Mucosa of gallbladder (tissue), 1 donor: ENCODE measurements around the gene P2RX1. TPM values are rescaled to one million over a fixed set of nuclear protein-coding genes. Genes with fewer than 3 reads are reported as not detected.

Experiments used
- DNase-seq: peaks from one replicate; pipeline ENCODE4 v3.0.0-alpha.2; 2020; ENCODE audit warnings: low spot score
- total RNA-seq: library from RNA; stranded (reverse); gene quantifications from one replicate; pipeline ENCODE4 v1.2.1, GENCODE V29; 2021
- donor health status: DM: no; HTN: no; CAD: no.

The P2RX1 gene
- total RNA-seq, 1 donor from 2014 or later, result 2.8 TPM

GRCh38 chr17:3887804-3888203, 28.5 kb downstream of the P2RX1 start:
- no peak for DNase-seq

GRCh38 chr17:3887394-3887793, 28.9 kb downstream of the P2RX1 start:
- no peak for DNase-seq

GRCh38 chr17:3886776-3887175, 29.5 kb downstream of the P2RX1 start:
- peak; percentile 40 for DNase-seq

DNA sequence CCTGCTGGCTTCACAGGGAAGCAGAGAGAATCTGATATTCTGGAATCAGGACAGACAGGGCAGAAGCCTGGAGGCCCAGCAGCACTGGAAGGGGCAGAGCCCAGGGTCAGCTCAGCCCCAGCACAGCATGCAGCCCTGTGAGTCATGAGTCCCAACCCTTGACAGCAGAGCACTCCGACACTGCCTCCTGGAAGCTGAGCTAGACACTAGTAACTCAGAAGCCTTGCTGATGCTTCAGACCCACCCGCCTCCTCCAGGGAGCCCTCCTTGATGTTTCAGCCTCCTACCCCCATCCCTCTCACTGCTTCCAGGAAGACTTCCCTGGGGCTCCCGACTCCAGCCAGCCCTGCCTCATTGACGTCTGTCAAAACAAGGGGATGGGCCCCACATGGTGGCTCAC, 30.3 kb downstream of the P2RX1 start:
- DNase-seq, result no peak

- no peak for DNase-seq
Measured at GRCh38 chr17:3885271-3885670, 31.0 kb downstream of the P2RX1 start.

DNA sequence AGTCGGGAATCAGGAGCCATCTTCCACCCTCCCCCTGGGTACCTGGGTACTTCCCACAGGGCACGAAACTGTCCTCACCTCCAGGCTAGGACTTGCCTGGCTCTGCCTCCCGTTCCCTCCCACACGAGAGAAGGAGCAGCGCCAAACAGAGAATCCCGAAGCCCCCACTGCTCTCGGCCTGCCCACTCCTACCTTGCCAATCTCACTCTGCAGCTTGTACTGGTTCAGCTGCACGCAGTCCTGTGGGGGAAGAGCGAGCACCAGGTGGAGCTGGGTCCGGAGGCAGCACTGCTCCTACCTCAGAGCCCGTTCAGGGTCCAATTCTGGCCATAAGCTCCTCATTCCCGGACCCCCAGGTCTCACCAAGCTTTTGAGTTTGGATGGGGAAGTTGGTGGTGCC, 32.1 kb downstream of the P2RX1 start:
- DNase-seq, result no peak

- no peak for DNase-seq
Measured at GRCh38 chr17:3882276-3882675, 34.0 kb downstream of the P2RX1 start.

DNA sequence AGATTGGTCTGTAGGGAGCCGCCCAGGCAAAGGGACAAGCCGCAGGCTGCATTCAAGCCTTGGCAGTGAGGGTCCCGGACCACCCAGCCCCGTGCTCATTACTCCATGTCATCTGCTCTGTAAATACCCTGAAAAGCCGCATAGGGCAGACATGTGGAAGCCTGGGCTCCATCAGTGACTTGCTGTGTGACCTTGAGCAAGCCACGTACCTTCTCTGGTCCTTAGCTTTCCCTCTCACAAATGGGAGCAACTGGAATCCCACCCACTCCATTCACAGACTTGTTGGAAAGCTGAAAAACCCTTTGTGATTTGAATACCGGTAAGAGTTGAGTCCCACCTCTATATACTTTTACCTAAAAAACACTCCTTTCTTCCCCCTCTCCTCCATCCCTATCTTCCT, 35.3 kb downstream of the P2RX1 start:
- no peak for DNase-seq

- no peak for DNase-seq
Measured at GRCh38 chr17:3879591-3880417, 36.5 kb downstream of the P2RX1 start.

- no peak for DNase-seq
Measured at GRCh38 chr17:3879186-3879585, 37.1 kb downstream of the P2RX1 start.

DNA sequence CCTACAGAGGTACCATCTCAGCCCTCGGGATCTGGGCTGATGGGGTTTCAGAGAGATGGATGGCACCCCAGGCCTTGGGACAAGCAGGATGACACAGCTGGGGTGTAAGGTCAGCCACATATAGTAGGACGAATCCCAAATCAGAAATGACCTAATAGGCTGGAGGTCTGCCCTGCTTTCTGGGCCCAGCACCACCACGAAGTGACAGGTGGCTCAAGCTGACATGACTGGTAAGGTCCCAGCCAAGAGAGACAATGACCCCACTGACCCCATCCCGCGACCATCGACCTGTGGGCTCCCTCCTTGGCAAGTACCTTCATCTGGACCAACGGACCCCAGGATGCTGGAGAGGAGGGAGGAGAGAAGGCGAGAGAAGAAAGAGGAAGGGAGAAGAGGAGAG, 39.0 kb downstream of the P2RX1 start:
- no peak for DNase-seq

DNA sequence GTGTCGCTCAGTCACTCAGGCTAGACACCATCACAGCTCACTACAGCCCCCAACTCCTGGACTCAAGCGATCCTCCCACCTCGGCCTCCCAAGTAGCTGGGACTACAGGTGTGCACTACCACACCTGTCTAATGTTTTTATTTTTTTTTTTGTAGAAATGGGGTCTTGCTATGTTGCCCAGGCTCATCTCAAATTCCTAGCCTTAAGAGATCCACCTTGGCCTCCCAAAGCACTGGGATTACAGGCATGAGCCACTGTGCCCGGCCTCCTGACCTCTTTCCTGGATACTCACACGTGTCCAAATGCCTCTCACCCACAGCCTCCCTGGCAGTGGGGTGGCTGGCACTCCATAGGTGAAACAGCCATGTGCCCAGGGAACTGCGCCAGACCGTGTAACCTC, 40.9 kb downstream of the P2RX1 start:
- no peak for DNase-seq

- no peak for DNase-seq
Measured at GRCh38 chr17:3873862-3874261, 42.4 kb downstream of the P2RX1 start.

DNA sequence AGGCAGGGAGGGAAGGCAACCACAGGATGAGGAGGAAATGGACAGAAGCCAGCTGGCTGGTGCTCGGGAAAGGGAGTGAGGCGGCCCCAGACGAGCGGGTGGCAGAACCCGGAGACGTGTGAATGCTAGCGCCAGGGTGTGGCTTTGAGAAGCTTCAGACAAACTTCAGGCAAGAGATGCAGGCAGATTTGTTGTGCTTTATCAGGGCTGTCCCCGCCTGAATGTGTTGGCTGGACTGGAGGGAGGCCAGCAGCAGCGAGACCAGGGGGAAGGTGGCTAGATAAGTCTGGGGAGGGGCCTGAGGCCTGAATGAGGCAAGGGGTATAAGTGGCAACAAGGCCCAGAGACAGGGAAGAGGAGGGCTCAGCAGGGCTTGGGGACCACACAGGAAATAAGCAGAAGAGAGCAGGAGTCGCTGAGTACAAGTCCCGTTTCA, 45.4 kb downstream of the P2RX1 start:
- DNase-seq, result peak; percentile 58

- no peak for DNase-seq
Measured at GRCh38 chr17:3867606-3868005, 48.7 kb downstream of the P2RX1 start.

- no peak for DNase-seq
Measured at GRCh38 chr17:3867106-3867505, 49.2 kb downstream of the P2RX1 start.

DNA sequence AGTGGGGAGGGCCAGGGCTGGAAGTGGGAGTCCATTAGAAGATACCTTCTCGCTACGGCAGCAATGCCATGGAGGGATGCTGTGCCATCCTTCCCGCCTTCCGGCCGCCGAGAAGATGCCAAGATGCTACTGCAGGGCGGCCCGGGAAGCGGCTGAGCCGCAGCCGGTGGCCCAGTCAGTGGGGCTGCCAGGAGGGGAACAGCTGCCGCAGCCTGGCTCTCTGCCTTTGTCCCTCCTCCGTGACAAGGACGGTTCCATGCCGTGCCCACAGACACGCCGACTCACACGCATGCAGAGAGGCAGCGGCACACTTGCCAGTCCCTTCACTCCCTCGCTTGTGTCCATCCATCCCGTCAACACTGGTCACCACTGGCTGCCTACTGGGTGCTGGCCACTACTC, 50.0 kb downstream of the P2RX1 start:
- DNase-seq, result no peak

GRCh38 chr17:3865176-3865575, 51.1 kb downstream of the P2RX1 start:
- DNase-seq, result no peak

DNA sequence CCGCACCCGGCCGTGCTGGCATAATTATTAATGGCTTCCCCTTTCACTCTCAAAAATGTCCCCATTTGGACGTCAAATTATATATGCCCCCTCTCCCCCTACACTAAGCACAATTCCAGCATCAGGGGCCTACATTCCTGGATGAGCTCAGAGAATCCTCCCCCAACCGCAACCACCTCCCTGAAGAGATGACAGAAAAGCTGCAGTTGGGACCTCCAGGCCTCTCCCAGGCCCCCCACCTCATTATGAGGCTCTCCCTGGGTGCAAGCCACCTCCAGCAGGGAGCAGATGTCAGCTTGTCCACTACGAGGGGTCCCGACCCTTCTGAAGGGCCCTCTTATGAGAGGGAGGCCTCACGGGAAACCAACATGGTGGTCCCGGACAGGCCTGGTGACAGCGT, 51.7 kb downstream of the P2RX1 start:
- DNase-seq, result no peak

DNA sequence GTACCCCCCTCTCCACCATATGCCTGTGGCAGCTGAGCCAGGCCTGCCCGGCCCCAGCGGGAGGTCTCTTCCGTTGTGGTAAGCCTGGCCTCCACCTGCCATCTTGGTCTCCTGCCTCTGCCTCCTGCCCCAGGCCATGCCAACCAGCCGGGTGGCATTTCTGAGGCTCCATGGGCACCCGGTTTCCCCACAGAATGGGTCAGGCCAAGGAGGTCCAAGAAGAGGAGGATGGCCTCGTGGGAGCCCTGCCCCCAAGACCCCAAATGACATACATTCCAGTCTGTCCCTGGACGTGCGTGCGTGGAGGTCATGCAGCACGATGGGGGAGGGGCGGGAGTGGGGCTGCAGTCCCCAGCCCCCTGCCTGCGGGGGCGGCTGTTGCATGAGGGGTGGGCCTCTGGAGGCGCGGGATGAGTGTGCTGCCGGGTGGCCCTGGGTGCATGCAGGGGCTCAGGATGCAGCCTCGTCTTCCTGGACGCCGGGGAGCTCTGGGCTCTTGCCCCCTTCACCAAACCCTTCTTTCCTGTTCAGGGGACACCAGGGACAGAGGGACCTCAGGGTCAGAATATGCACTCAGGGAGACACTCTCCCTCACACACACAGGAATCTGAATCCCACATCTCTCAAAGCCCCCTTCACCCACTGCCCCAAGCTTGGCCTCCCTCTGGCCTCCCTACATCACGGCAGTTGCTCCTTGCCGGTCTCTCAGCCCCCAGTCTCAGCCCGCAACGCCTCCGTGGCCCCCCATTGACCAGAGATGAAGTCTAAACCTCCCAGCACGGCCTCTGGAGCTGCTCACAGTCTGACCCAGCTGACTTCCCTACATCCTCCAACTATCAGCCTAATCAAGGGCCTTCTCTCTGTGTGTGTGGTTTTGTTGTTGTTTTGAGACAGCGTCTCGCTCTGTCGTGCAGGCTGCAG, 54.2 kb downstream of the P2RX1 start:
- DNase-seq, result no peak

DNA sequence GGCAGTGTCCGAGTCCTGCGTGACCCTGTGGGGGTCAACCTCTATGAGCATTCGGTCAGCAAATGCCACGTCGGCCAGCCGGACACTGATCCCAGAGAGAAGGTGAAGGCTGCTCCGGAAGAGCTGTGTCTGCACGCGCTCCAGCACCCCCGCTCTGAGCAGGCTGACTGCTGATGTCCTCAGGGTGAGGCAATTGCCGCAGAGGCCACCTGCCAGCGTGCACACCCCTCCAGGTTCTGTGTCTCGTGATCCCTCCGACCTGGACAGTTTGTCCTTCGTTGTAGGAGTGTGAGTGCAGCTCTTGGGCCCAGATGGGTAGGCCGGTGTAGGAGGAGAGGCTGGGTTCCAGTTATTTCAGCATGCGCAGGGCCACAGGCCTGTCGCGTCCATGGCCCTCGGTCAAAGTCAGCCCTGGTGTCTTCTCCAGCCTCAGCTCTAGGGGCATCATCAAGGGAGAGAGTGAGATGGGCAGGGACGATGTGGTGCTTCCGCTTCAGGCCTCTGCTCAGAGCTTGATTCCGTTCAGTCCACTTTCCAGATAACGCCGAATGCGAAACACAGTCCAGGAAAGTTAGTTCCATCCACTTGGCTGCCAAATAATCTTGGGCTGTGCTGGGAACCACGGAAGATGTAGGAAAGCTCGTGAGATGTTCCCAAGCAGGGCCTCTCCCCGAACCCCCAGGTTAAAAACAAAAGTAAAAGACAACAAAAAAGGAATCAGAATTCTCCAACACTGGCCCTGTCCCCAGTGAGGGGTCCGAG, 55.1 kb downstream of the P2RX1 start:
- DNase-seq, result no peak

DNA sequence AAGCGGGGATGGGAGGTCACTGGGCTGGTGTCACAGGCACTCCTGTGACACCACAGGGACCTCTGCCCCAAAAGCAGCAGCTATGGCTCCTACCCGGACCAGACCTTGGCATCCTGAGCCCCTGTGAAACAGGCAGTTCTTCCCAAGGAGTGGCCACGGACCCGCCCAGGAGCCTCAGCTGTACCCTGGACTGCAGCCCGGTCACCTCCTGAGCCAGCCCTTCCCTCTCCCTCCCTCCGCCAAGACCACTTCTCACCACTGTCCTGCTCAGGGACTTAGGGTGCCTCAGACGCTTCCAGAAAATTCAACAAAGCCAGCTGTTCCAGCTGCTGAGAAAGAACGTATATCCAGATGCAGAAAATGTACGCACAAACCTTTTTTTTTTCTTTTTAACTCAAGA, 56.3 kb downstream of the P2RX1 start:
- no peak for DNase-seq
